Testis (tissue), 2 donors: Measurements from ENCODE around the gene SLC25A21.

Experiments
- POLR2A ChIP-seq: fragments of 450-650 bp; IDR thresholded peaks from one replicate; pipeline ENCODE4 v1.6.1; 2017; ENCODE audit warnings: antibody characterized with exemption, mild to moderate bottlenecking, moderate library complexity
- TF ChIP-seq, protein P1 (sequence below), 3 experiments: fragments of 450-650 bp in 2 of 3; fragments of 200-600 bp in 1 of 3; sonication (generic) in 1 of 3; IDR thresholded peaks; one replicate each; pipeline ENCODE4 v1.5.1; 2016 to 2019; ENCODE audit warnings: antibody characterized with exemption in 3 of 3, mild to moderate bottlenecking in 2 of 3, moderate library complexity in 1 of 3

DNA sequence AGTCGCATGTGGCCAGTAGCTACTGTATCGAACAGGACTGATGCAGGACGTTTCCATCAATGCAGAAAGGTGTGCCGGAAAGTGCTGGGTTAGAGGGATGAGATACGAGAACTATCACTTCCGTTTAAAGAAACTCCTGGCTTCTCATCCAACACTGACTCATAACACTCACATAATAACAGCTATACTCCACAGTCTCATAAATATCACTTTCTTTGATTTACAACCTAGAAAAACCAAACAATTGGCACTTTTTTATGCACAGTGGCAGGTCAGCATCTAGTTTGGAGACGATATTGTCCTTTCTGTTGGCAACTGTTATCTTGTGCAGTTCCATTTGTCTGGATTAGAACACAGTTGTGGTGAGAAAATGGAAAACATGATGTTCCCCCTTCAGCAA, 43.4 kb downstream of the SLC25A21 start:
- no peak for TF ChIP-seq POLR2A
- TF ChIP-seq, protein P1, sequence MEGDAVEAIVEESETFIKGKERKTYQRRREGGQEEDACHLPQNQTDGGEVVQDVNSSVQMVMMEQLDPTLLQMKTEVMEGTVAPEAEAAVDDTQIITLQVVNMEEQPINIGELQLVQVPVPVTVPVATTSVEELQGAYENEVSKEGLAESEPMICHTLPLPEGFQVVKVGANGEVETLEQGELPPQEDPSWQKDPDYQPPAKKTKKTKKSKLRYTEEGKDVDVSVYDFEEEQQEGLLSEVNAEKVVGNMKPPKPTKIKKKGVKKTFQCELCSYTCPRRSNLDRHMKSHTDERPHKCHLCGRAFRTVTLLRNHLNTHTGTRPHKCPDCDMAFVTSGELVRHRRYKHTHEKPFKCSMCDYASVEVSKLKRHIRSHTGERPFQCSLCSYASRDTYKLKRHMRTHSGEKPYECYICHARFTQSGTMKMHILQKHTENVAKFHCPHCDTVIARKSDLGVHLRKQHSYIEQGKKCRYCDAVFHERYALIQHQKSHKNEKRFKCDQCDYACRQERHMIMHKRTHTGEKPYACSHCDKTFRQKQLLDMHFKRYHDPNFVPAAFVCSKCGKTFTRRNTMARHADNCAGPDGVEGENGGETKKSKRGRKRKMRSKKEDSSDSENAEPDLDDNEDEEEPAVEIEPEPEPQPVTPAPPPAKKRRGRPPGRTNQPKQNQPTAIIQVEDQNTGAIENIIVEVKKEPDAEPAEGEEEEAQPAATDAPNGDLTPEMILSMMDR (IDR thresholded peaks at IDR 0.05), result no peak
